IPS DF 4.7 (cell line): ENCODE results near the gene PTPRN.
"Not testable (repeated sequence)": the region's sequence is repeated elsewhere in the genome, so short reads cannot be mapped to it uniquely, and the experiment has no call there.

ENCODE experiments used
- DNase-seq: peaks from one replicate; pipeline ENCODE4 v3.0.0-alpha.2; 2013; ENCODE audit warnings: low spot score; ENCODE audit errors: extremely low read depth

PTPRN gene

DNA sequence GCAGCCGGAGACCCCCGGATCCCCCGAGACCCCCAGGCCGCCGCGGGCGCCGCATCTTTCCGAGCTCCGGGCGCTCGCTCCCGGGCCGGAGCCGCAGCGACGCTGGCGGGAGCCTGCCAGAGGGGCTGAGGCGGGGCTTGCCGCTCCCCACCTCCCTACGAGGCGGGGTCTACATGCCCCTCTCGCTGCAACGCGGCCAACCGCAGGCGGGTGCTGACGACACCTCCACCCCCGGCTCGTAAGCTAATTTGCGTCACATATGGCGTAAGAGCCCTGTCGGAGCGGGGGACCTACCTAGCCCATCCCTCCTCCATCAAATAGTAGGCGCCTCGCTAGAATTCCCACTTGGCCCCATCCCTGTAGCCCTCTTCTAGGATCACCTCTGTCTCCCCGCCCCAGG, at the start of gene PTPRN:
Gene PTPRN (minus strand): TSS at position 124 of the 400 bp plus-strand sequence. CDS start 69 bp downstream, at position 55.
- no peak for DNase-seq

DNA sequence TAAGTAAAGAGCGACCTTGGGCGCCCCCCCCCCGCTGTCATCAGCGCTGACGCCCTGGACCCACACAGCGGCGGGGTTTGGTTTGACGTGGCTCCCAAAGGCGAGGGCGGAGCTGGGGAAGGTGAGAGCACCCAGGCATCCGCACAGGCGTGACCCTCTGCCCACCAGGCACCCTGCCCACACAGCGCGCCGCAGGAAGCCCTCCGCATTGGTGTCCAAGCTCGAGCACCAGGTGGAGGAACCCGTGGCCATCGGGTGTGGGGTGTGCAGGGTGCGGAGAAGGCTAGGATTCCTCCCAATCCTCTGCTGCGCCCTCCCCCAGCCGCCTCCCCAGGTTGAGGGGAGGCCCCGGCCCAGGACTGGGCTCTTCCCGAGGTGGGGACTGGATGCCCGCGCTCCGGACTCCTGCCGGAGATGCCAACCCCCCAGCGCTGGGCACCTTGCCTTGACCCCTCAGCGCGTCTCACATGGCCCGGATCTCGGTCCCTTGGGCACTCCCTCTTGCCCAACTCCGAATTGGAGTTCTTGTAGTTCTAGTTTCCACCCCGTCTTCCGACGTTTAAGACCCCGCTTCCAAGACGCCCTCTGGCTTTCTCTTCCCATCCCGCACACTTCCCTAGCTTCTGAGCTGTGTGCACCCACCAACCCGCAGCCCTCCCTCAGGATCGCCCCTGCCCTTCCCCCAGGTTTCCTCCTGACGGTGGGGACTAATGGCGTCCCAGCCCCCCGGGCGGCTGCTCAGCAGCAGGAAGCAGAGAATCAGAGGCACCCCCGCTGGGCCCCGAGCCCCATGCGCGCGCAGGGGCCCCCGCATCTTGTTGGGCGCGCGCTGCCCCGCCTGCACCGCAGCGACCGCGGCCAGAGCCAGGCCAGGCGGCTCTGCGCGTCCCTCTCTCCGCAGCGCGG, 49.2 kb upstream of the PTPRN start:
- DNase-seq = no peak

DNA sequence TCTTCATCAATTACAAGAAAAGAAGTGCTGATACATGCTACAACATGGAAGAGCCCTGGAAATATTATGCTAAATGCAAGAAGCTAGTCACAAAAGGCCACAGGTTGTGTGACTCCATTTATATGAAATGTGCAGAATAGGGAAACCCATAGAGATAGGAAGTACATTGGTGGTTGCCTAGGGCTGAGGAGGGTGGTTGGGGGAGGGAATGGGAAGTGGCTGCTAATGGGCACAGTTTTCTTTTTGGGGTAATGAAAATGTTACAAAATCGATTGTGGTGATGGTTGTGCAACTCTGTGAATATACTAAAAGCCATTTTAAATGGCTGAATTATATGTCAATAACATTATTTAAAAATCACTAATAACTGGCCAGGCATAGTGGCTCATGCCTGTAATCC, 47.6 kb upstream of the PTPRN start:
- no peak for DNase-seq

DNA sequence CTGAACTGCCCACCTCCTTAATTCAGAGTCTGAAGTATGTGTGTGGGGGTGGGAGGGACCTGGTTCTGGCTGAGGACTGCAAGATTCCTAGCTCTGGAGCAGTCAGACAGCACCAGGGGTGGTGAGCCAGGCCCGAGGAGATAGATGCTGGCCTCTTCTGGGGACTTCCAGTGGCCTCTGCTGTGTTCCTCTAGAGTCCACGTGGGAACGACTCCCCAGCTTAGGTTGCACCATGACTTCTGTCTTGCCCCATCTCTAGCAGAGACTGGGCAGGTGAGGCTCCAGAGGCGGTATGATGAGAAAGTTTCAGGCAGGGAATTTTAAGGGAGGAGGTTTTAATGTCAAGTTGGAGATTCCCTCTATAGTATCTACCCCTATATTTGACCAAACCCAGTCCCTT, 45.4 kb upstream of the PTPRN start:
- no peak for DNase-seq

DNA sequence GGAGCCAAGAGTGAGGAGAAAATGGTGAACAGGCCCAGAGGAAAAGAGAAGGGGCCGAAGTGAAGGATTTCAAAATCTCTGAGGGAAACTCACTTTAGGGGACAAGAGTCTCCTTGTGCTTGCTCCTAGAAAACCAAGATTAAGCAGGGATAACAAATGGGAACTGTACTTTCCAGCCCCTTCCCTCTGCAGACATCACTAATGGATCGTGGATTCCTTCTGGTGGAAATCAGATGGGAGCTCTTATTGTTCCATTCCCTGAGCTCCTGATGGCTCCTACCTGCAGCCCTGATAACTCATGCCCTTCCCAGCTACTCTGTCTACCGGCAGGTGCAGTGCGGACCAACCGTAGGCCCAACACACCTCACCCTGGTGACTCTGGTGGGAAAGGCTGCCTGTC, 43.9 kb upstream of the PTPRN start:
- DNase-seq = no peak

DNA sequence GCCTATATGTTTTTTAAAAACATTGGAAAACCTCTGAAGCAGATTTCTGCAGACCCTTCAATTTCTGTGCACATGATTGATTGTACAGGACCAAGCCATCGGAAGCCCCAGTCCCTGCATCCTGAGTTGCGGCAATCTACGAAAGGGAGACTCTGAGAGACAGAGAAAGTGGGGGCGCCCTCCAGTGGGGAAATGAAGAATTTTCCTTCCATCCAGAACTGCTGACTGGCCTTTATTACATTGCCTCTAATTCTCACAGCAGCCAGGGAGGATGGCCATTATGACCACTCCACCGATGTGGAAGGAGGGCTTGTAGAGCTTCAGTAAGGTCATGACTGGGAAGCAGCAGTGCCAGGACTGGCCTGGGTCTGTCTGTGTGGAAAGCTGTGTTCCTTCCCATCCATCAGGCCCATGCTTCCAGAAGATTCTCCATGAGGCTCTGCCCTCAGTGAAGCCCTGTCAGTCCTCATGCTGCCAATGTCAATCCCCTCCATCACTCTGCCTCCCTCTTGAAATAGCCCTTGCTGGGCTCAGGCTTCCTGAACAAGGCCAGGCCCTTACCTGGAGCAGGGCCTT, 43.3 kb upstream of the PTPRN start:
- peak; percentile 38 for DNase-seq

DNA sequence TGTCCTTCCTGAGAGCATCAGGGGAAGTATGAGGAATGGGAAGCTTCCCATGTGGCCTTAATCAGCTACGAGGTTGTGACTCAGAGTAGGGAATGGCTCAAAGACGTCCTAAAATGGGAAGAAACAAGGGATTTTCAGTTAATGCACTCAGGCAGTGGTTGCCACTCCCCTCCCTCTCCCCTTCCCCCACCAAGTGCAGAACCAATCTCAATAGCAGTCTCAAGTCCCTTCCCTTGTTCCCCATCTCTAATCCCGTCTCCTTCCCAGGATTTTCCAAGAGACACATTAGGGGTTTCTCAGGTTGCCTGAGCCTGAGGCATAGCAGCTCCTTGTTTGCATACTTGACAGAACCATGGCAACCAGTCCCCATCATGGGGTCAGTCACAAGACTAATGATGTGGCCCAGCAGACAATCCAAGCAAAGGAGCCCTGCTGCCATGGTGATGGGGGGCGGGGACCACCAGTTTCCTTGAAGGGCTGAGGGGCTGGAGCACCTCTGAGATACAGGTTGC, 41.6 kb upstream of the PTPRN start:
- DNase-seq = no peak

DNA sequence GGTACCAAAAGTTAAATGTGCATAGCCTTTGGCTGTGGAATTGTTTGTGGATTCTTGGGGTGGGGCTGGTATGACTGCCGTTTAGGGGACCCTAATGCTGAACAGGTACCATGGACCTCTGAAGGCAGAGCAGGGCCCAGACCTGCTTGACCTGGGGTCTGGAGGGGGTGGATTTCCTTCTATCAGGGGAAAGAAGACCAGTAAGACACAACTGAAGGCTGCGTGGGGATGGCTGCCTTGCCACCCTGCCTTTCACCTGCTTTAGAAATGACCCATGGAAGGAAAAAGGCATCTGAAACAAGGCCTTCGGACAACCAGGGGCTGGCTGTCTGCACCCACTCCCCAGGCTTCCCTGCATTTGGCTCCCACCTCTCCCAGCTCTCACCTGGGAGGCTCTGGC, 41.0 kb upstream of the PTPRN start:
- DNase-seq = no peak

DNA sequence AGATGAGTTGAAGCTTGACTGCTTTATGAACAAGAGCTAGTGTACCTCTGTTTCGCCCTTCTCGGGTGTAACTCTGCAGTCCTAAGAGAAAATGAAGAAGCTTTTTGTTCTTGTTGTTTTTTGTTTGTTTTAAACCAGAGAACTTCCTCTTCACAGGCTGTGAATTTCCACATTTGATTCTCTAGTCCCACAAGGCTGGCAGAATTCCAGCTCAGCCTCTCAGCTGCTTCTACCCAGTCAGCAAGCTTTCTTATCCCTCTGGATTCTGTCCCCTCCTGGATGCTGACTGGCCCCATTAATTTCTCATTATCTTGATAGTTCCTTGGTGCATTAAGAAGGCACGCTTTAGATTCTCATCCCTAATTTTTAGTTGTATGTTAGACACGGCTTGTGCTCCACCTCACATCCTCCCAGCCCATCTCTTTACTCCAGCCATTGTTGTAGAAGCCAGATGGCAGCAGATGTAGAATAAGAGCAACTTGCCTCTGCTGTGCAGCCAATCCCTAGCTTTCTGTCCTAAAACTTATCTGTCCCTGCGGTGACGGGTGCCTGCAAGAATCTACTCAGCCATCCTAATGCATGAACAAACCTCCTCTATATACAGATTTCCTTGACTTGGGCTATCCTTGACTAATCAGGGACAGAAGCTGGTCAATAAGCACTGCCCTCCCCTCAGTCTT, 35.7 kb upstream of the PTPRN start:
- no peak for DNase-seq

DNA sequence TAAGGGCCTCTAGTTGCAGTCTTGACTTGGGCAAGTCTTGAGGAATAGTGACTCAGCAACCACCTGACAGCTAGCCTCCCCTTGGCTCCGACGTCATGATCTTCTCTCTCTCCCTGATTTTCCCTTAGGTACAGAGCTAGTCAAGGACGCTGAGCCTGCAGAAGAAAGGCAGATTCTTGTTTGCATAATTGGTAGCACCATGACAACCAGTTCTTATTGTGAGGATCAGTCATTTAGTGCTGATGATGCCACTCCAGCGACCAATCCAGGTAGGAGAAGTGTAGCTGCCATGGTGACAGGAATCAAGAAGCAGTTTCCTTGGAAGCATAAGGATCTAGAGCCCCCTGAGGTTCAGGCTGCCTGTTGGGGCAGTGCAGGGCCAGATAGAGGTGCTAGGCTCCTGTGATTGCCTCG, 26.2 kb upstream of the PTPRN start:
- no peak for DNase-seq

DNA sequence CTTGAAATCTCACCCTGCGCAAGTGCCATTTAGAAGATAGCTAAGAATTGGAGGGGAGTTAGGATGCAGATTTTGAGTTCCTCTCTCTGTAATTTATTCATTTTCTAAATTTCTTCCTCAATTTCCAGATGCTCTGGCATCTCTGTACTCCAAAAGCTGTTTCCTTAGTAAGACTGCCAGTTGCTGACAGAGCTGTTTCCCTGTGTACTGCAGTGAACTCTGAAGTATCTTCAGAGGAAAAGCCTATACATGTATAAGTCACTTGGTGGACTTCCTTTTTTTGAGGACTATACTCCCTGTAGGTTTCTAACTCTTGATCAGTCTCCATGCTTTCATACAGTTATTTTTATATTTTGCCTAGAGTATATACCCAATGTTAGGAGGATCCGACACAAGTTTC, 24.9 kb upstream of the PTPRN start:
- no peak for DNase-seq

DNA sequence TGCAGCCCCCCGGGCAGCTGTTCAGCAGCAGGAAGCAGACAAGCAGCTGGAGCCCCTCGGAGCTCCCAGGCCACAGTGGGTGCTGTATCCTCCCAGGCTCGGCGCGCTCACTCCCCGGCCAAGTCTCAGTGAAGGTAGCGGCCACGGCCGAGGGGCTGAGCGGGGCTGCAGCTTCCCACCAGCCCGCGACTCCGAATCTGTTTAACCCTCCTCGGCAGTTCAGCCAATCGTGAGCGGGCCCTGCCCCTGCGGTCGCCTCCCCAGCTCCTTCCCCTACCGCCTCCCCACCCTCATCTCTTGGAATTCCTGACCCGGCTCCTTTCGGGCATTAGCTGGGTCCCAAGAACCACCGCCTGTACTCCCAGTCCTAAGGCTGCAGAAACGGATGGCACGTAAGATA, 23.3 kb upstream of the PTPRN start, which contains the start of gene RESP18:
Gene RESP18 (minus strand): TSS at position 203 of the 400 bp plus-strand sequence.
- no peak for DNase-seq

DNA sequence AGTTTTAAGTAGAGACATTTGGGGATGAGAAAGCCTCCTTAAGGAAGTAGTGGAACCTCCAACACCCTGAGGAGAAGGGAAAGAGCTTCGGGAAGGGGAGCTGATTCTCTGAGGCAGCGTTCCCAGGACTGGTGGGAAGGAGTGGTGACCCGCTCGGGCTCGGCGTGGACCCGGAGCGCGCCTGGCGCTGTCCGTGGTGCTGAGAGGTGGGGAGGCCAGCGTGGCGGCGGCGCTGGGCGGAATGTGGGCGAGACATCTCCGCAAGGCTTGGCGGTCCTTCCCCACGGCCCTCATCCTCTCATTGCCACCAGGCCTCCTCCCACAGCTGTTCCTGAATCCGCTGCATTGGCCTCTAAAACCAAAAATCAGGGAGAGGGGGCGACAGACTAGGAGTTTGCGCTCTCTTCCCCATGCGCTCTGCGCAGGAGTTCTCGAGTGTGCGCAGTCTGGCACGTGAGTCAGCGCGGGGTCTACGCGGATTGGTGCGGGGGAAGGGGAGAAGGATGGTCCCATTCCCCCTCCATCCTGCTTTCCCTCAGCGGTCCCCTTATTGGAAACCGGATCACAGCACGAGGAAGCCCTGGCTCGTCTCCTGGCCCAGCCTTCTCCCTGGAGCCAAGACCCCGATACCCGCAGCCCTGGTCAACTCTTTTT, 22.5 kb upstream of the PTPRN start:
- DNase-seq = no peak

DNA sequence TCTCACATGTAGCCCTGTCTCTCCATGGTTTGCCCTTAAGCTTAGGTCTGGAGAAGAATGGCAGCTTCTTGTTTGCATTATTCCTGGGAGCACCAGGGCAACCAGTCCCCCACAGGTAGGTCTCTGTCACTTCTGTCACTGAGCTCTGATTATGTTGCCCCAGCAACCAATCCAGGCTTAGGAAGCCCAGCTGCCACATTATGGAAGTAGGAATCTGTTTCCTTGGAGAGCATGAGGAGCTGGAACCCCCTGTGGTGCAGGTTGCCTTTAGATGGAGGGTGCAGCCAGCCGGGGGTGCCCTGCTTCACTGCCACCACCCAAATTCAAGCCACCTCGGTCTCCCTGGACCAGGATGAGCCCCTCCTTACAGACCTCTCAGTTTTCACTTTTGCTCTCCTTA, 18.5 kb upstream of the PTPRN start:
- no peak for DNase-seq

DNA sequence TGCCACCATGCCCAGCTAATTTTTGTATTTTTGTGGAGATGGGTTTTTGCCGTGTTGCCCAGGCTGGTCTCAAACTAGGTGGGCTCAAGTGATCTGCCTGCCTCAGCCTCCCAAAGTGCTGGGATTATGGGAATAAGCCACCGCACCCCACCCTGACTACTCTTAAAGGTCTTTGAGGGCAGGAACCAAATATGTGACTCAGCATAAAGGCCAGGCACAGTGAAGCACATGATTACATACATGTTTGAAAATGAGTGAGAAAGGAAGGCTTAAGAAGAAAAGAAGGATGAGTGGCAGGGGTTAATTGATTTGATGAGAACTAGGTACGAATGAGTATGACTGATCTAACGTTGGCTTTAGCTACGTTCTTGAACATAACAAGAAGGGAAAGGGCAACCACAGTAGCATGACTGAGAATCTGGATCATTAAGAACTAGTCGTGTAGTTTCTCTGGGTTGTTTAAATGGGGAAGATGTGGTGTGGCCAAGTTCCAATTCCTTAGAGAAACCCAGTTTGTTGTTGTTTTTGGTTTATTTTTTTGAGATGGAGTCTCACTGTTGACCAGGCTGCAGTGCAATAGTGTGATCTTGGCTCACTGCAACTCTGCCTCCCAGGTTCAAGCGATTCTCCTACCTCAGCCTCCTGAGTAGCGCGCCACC, 16.6 kb upstream of the PTPRN start:
- no peak for DNase-seq

DNA sequence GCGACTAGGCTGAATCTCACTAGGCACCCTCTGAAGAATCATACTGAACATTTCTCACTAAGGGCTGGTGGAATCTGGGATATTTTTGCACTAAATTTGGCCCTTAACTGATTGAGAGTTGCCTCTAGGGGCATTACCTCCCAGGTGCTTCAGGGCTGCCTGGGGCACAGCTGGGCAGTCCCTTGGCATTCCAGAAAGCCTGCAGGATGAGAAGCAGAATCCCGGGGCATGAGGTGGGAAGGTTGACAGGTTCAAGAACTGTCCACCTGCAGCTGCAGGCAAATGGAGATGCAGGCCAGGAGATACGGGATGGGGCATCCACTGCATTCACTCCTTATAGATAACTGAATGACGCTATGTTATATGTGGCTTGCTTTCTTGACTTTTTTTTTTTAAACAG, 15.9 kb upstream of the PTPRN start:
- no peak for DNase-seq

DNA sequence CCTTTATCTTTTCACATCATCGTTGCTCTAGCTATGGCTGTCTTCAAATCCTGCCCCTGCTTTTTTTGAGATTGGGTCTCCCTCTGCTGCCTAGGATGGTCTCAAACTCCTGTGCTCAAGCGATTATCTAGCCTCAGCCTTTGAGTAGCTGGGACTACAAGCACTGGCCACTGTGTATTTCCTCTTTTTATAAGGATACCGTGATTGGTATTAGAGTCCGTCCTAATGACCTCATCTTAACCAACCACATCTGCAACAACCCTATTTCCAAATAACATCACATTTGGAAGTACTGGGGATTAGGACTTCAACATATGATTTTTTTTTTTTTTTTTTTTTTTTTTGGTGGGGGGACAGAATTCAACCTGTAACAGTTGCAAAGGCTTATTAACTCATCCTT, 14.2 kb upstream of the PTPRN start:
- DNase-seq = no peak

DNA sequence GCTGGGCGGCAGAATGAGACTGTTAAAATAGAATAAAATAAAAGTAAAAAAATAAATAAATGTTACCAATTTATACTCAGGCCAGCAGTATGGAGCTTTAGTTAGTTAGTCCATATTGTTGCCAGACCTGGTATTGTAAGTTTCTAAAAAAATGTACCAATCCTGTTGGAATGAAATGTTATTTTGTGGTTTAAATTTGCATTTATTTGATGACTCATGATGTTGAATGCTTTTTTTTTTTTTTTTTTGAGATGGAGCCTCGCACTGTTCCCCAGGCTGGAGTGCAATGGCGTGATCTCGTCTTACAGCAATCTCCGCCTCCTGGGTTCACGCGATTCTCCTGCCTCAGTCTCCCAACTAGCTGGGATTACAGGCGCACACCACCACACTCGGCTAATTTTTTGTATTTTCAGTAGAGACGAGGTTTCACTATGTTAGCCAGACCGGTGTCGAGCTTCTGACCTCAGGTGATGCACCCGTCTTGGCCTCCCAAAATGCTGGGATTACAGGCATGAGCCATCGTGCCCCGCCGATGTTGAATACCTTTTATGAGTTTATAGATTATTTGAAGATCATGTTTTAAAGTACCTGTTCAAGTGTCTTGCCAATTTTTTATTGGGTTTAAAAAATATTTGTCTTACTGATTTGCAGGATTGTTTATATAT, 5.7 kb upstream of the PTPRN start:
- DNase-seq = no peak

DNA sequence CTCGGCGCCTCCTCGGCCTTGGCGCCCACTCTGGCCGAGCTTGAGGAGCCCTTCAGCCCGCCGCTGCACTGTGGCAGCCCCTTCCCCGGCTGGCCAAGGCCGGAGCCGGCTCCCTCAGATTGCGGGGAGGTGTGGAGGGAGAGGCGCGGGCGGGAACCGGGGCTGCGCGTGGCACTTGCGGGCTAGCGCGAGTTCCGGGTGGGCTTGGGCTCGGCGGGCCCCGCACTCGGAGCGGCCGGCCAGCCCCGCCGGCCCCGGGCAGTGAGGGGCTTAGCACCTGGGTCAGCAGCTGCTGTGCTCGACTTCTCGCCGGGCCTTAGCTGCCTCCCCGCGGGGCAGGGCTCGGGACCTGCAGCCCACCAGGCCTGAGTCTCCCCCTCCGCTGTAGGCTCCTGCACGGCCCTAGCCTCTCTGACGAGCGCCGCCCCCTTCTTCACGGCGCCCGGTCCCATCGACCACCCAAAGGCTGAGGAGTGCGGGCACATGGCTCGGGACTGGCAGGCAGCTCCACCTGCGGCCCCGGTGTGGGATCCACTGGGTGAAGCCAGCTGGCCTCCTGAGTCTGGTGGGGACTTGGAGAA, 3.6 kb upstream of the PTPRN start:
- not testable (repeated sequence) for DNase-seq
